GM11168 (cell line): ENCODE data around the gene LURAP1L.

Experiments used
- in situ Hi-C: fragments of 300-500 bp; cut with MboI; formaldehyde crosslinking; loops from one replicate; pipeline ENCODE4 v1.12.0; 2022; ENCODE audit warnings: low sequenced_read_pairs; ENCODE audit not compliant: unreplicated experiment

Gene LURAP1L

DNA sequence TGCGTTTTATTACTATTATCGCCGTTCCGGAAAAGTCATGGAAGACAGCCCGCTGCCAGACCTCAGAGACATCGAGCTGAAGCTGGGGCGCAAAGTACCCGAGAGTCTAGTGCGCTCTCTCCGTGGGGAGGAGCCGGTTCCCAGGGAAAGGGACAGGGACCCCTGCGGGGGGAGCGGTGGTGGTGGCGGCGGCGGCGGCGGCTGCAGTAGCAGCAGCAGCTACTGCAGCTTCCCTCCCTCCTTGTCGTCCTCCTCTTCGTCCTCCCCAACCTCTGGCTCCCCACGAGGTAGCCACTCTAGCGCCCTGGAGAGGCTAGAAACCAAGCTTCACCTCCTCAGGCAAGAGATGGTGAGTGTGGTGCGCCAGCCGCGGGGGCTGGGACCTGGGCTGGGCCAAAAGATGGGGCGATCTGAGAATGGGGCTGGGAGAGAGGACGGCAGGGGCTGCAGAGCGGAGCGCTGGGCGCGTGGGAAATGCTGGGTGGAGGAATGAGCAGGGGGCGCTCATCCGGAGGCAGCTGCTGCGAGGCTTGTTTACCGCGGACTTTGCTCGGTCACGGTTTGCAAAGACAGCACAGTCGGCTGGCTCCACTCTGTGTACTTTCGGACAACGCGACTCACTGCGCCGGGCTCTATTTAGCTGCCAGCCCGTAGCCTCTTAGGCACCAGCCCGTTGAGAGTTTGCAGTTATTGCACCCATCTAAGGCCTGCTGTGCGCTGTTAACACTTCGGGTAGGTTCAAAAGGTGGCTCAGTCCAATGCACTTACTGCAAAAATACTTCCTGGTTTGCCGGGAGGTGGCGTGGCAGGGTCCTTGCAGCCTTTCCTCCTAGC is 1.1 kb downstream of the LURAP1L start:
- in situ Hi-C loops = no loop called here

DNA sequence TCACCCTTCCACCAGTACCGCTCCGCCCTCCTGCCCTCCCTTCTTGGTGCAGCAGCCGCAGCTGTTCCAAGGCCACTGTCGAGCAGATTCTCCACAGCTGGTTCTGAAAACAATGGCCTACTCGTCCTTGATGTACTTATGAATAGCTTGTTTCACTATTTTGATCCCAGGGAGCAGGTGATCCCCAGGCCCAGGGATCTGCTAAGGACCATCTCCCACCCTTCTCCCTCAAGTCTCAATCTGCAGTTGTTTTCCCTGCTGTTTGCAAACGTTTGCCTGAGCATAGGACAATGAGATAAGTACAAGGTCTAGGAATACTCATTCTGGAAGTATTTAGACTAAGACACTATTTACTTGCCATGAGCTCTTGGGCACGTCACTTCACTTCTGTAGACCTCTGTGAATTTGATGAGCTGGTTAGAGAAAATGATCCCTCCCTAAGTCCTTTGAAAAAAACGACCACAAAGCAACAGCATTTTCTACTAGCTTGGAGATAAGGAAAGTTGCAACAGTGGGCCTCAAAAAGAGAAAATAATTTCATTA is 1.8 kb downstream of the LURAP1L start:
- in situ Hi-C loops = no loop called here

DNA sequence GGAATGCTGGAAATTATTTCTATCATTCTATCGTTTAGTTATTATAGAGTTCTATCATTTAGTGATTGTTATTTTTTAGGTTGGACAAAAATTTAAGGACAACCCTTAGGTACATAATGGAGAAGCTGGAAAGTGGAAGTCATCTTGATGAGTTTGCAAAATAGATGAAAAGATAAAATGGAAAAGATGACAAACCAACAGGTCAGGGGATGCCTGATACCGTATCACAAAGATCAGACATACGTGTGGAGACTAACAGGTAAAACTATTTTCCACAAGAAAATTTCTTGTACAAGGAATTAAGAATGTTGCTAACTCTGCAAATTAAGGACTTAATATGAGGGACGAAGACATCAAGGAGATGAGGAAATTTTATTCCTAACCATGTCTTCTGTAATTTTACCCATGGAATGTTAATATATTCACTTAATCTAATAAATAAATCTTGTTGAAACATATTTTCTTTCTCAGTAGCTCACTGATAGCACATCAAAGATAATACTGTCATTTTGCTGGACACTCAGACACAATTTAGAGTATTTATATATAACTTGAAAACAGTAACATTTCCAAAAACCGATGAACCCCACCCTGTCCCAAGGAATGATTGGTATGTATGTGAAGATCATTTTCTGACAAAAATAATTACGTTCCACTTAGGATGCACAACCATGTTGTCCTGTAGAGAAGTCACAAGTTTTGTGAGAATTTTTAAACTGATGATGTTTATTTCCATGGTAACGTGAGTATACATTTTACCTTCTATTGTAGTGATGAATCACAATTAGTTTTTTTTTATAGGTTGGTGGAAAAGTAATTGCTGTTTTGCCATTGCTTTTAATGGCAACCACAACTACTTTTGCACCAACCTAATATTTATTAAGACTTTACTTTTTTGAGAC is 2.6 kb downstream of the LURAP1L start:
- in situ Hi-C loops = no loop called here

DNA sequence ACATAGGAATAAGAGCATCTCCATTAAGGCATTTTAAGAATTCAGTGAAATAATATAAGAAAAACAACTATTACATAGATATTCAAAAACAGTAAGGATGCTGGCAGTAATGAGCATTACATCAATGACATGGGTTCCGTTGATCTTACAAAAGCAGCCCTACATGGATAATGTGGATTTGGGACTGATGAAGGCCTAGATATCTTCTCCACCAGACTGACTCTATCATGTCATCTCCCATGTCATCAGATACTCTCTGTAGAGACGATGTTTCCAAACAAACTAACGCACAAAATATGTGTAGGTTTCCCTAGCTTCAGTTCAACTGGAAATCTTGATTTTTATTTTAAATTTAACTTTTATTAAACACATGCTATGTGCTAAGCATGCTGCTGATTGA is 3.6 kb downstream of the LURAP1L start:
- in situ Hi-C loops = no loop called here

DNA sequence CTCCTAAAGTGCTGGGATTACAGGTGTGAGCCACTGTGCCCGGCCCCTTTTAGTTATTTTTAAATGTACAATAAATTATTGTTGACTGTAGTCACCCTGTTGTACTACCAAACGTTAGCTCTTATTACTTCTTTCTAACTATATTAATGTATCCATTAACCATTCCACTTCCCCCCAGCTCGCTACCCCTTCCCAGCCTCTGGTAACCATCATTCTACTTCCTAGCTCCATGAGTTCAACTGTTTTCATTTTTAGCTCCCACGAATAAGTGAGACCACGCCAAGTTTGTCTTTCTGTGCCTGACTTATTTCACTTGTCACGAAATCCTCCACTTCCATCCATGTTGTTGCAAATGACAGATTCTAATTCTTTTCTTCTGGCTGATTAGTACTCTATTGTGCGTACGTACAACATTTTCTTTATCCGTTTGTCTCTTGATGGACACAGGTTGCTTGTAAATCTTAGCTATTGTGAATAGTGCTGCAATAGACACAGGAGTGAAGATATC is 6.5 kb downstream of the LURAP1L start:
- in situ Hi-C loops = no loop called here

DNA sequence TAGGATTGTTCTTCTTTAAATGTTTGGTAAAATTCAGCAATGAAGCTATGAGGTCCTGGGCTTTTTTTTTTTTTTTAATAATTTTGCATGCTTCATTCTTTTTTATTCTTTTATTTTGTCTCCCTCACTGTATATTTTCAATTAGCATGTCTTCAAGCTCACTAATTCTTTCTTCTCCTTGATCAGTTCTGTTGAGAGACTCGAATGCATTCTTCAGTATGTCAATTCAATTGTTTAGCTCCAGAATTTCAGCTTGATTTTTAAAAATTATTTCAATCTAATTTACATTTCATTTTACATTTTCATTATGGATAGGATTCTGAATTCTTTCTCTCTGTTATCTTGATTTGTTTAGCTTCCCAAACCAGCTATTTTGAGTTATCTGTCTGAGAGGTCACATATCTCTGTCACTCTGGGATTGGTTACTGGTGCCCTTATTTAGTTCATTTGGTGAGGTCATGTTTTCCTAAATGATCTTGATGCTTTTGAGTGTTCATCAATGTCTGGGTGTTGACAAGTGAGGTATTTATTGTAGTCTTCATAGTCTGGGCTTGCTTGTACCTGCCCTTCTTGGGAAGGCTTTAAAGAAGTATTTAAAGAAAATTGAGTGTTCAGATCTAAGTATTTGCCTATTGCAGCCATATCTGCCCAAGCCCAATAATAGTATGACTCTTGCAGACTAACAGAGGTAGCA is 9.1 kb downstream of the LURAP1L start:
- in situ Hi-C loops = no loop called here

DNA sequence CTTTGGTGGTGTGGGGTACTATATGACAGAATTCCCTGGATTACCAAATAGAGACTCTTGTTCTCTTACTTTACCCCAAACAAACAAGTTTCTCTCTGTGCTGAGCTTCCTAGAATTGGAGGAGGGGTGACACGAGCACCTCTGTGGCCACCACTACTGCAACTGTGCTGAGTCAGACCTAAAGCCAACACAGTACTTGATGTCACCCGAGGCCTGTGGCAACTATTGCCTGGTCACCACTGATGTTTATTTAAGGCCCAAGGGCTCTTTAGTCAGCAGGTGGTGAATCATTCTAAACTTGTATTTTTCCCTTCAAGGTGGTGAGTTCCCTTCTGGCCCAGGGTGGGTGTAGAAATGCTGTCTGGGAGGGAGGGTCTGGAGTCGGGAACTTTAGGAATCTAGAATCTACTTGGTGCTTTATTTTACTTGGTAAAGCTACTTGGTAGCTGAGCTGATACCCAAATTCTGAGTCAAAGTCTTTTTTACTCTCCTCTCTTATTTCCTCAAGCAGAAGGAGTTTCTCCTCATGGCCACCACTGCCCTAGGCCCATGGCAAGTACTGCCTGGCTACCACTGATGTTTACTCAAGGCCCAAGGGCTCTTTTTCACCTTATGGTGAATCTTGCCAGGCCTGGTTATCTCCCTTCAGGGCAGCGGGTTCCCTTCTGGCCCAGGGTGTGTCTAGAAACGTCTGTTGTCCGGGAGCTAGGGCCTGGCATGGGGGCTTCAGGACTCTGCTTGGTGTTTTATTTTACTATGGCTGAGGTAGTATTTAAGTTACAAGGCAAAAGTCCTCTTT is 9.8 kb downstream of the LURAP1L start:
- in situ Hi-C loops = no loop called here

DNA sequence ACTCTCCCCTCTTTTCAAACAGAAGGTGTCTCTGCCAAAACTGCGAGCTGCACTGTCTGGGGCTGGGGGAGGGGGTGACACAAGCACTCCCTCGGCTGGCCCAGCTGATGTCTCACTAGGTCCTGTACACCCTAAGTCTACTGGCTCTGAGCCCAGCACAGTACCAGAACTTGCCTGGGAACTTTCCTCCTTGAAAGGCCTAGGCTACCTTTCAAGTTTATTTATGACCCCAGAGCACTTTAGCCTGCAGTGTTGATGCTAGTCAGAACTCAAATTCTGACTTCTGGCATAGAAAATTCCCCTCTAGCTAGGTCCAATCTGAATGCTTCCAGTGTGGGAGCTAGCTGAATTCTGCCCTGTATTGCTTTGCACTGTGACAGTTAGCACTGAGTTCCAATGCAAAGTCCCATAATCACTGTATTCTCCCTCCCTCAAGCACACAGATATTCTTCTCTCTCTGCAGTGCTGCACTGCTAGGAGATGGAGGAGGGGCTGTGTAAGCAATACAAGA is 10.5 kb downstream of the LURAP1L start:
- in situ Hi-C loops = no loop called here

DNA sequence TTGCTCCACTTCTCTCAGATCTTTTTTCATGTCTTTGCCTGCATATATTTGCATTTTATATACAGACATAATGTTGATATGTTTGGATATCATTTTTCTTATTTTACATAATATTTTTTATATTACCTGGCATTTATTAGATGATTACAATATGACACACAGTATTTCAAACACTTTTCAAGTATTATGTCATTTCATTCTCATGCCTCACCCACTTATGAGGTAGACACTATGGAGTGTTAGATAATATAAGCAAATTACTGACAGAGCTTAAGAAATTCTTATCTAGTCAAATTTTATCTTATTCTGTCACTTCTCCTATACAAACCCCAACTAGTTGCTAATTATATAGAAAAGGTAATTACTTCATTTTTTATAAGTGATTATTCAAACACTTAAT is 11.1 kb downstream of the LURAP1L start:
- in situ Hi-C loops = no loop called here

DNA sequence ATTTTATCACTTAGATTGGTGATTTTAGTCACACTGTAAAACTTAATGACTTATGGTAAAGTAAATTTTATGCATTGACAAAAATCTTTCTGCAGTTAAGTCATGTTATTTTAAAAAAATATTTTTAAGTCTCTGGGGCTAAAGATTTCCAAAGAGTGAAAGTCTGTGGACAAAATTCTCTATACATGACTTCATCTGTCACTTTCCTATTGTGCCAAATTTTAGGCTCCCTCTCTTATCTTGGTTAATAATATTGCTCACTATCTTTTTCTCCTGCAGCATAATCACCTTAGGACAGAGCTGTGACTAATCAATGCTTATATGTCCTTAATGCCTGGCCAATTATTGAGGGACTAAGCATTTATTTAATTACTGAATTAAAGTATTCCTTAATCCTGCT is 15.2 kb downstream of the LURAP1L start:
- in situ Hi-C loops = no loop called here

DNA sequence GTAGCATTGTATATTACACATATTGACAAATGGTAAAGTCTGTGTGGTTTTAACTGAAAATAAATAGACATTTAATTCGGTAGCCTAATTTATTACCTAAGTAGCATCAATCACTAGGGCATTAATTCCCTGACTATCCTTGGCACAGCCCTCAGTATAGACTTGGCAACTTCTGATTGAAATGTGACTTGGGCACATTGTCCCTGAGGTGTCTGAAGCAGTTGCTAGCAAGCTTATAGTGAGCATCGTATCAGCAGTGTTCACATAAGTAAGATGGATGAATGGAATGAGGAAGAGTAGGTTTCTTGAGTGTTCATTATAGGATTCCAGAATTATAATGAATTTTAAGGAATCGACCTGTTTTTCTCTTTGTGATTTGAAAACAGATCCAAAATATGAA is 16.1 kb downstream of the LURAP1L start:
- in situ Hi-C loops = no loop called here

DNA sequence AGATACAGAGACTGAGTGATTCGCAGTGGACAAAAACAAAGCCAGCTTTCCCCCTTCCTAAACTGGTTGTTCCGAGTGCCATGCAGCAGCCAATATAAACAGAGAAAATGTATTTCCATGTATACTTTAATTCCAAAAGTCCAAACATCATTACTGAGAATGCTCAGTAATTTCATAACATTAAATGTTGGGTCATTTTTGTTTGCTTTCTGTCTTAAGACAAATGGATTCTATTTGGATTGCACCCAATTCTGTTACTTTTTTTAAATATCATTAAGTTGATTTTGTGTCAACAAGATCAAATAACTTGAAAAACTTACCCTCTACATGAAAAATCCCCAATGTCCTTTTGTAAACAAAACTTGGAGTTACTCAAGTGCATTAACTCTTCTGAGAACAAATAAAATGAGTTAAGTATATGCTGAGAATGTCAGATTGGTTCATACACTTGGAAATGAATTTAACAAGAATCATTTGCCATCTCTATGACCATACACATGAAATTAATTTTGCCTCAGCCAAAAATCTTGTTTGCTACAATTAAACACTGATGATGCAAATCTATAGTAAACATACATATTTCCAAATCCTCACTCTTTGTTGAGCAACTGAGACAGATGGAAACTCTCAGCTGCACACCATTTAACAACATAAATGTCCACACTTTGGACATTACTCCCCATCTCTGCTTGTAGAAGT is 19.4 kb downstream of the LURAP1L start:
- in situ Hi-C loops = no loop called here

DNA sequence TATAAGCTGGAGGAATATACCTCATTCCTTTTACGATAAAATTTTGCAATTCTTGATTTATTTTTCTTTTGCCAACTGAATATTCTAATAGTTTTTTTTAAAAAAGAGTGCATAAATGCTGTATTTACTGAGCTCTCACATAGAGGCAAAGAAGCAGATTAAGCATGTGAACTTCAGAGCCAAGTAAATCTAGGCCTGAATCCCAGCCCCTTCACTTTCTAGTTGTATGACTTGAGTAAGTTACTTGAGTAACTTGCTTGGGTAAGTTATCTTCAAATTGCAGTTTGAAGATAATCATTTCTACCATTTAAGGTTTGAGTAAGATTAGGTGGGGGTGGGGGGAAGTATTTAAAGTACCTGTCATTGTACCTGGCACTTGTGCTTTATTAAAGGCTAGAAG is 21.8 kb downstream of the LURAP1L start:
- in situ Hi-C loops = no loop called here

DNA sequence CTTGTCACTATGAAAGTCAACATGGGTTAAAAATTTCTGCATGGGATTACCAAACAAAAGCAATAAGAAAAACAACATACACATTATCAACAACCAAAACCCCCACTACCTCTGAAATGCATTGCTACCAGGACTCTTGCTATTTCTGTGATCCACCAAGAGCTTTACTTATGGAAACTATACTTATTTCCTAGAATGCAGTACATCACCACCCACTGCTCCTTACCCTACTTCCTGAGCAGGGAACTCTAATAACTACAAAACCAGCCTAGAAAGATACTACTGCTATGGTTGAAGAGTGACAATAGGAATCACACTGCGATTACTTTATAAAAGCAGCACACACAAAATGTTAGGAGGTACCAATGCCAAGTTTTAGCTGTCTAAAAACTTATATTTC is 22.2 kb downstream of the LURAP1L start:
- in situ Hi-C loops = no loop called here

DNA sequence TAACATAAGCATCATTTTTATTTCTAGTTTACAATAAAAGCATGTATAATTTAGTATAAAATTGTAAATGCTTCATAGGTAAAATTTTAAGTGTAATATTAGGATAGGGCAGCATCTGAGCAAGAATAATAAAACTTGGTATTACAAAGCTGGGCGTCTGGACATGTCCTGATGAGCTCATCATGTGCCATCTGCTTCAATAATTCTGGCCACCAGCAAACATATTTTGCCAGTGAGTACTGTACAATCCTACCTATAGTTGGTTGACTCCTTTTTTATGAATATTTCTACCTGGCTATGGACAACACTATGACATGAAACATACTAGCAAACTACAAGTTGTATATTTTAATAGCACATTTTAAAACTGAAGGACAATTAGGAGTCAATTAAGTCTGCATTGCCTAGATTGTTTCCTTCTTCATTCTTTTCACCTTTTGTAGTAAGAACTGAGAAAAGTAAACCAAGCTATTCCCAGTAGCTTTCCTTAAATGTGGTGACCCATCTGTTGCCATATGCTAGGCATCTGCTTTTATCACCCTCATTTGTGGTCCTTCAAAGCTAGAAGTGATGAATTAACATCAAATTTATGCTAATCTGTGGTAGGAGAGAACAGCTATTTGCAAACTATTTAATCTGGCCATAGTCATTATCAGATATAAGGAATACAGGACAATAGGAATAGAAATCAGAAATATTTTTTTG is 23.4 kb downstream of the LURAP1L start:
- in situ Hi-C loops = no loop called here

DNA sequence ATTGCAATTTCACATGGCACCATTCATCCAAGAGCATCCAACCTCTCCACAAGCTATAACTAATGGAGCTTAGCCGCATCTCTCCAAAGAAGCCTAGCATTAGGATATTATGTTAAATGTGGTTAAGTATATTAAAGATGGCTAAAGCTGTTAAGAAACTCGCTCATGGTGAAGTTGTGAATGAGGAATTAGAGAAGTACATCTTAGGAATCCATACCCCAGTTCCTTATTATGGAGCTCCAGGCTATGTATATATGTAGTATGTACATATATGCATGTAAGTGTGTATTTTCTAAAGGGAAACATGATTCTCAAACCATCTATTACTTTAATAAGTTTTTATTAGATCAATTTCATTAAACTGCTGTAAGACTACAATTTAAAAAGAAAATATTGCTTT is 26.4 kb downstream of the LURAP1L start:
- in situ Hi-C loops = no loop called here

DNA sequence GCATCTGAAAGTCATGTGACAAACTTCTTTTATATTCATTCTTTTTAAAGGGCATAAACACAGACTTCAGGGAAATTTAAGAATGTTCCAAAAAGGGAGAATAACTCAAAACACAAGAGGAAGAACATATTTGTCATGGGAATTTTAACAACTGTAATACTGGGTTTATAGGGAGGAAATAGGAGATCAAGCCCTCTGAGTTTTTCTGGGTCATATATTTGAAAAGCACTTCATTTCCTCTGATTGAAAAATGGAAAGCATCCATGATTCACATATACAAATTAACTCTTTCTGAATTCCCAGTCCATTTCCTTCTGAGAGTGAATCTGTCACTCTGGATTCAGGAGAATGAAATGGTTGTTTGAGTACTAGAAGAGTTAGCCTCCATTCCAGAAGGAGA is 26.8 kb downstream of the LURAP1L start:
- in situ Hi-C loops = no loop called here

DNA sequence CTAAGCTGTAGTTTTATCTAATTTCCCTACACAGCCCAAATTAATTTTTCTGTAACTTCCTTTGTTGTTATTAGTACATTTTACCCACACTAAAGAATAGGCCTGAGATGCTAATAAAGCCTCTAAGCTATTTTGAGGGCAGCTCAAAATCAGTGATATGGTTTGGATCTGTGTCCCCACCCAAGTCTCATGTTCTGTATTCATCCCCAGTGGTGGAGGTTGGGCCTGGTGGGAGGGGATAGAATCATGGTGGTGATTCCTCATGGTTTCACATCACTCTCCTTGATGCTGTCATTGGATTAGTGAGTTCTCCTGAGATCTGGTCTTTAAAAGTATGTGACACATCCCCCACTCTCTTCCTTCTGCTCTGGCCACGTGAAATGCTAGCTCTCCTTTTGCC is 27.3 kb downstream of the LURAP1L start:
- in situ Hi-C loops = no loop called here
